NCI-H128 (cell line): ENCODE results near the gene RAPGEF4.

Experiments
- DNase-seq: peaks from one replicate; lab custom pipeline; 2025; ENCODE audit not compliant: unreplicated experiment; lab: John Stamatoyannopoulos, UW

Gene RAPGEF4

GRCh38 chr2:173053043-173053699 is 317.5 kb downstream of the RAPGEF4 start:
- DNase-seq, result no peak

- DNase-seq, result no peak
These were observed 318.8 kb downstream of the RAPGEF4 start for GRCh38 chr2:173054466-173054865.

DNA sequence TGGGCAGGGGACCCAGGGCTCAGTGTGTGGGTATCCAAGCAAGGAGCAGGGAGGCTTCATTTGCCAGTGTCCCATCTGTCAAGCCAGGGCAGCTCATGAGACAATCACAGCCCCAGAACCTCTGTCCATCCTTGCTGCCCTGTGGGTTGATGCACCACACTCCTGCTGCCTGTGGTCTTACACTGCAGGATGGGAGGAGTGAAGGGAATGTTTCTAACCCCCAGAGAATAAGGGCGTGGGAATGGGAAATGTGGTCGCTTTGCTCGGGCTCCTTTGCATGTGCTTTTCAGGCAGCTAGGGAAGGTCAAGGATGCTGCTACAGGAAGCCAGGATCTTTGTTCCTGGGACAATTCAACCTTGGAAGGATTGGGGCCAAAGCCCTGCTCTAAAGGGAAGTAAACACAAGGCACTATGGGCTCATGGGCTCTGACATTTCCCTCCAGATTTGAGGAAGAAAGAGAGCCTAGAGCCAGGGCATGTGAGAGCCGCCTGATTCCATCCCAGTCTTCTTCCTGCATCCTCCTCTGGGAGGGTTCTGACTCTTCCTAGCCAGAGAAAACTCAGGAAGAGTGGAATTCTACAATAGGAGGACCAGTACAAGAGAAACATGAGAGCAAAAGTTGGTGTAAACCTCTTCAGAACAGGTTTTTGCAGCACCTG is 321.2 kb downstream of the RAPGEF4 start:
- no peak for DNase-seq

DNA sequence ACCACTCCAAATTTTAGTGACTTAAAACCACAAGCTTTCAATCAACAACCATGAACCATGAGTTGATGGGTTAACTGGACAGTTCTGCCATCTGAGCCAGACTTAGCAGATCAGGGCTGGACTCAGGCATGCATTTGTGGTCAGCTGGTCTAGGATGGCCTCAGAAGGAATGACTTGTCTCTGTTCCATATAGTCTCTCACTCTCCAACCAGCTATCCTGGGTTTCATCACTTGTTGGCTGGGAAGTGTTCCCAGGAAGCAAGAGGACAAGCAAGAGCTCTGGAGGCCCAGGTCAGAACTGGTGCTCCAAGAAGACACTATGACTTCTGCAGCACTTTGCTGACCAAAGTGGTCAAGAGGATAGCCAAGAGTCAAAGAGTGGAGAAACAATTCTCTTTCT is 322.5 kb downstream of the RAPGEF4 start:
- no peak for DNase-seq

DNA sequence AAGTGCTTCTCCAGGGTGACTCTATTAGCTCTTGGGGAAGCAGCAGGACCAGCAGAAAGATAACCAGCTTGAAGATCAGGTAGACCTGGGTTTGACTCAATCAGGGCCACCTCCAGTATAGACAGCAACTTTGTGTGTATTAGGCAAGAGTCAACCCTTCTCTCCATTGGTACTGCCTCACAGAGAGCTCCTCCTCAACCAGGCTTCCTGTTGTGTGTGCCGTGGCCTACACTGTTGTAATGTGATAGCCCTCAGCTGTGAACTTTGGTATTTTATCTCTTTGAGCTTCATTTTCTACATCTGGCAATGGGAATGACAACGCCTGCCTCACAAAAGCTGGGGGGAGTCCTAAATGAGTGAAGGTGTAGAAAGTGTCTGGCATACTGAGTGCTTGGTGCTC is 323.0 kb downstream of the RAPGEF4 start:
- no peak for DNase-seq

GRCh38 chr2:173059292-173059691 is 323.6 kb downstream of the RAPGEF4 start:
- DNase-seq, result no peak

DNA sequence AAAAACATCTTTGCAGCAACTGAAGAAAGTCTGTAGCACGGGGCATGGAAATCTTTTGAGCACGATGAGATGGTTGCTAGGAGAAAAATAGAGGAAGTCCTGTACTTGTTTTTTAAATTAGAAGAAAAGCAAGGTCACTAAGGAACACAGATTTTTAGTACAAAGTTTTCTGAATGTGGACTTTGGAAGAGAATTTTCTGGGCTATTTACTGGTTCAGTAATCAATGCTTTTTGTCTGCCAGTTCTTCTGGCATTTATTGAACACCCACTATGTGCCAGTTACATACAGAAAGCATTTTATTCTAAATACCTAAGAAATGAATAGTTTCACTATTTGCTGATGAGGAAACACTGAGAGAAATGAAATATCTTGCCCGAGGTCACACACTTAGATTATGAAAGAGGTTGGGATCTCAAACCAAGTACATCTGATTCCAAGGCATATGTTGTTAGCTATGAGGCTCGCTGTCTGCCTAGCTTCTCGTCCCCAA is 324.4 kb downstream of the RAPGEF4 start:
- DNase-seq, result no peak

DNA sequence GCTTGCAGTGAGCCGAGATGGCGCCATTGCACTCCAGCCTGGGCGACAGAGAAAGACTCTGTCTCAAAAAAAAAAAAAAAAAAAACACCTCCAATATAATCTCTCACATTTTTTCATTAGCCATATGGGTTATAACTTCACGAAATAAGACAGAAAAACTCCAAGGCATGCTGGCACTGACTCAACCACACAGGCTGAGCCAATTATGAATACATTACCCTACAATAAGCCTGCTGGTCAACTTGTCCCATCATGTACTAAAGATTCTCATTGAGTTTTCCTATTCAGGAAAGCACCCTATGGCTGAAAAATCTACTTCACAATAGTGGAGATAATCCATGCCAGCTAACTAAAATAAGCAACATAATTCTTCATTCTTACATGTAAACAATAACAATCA is 327.2 kb downstream of the RAPGEF4 start:
- no peak for DNase-seq

DNA sequence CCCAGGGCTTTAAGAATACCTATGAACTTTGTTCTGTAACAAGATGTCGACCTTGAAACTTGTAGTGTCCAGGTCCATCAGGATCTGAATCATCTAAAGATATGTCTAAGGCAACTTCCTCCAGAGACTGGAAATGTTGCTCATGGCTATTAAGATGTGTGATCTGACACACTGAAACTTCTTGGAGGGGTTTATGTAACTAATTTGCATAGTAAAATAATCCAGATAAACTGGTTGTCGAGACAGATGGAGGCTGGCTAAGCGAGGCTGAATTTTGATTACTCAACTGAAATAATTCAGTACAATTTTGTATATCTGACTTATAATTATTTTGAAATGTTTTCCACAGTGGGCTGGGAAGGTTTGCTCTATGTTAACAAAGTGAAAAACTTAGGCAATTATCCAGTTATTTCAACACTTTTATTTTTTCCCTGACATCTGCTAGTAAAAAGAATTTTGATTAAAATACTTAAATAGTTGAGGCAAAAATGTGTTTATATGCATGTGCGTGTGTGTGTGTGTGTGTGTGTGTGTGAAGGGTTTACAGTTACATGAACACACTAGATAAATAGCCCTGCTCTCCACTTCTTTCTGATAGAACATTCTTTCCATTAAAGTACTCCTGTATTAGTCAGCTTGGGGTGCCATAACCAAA is 328.6 kb downstream of the RAPGEF4 start:
- DNase-seq, result no peak

- no peak for DNase-seq
These were observed 331.4 kb downstream of the RAPGEF4 start for GRCh38 chr2:173066887-173067676.

- no peak for DNase-seq
These were observed 339.6 kb downstream of the RAPGEF4 start for GRCh38 chr2:173075056-173075780.

- no peak for DNase-seq
These were observed 340.3 kb downstream of the RAPGEF4 start, which contains the start of gene MAP3K20 for GRCh38 chr2:173075781-173076580. Gene MAP3K20, plus strand, starts transcription at chr2:173075846. Its CDS starts 15,186 bp downstream, at chr2:173091032.

- no peak for DNase-seq
These were observed 341.1 kb downstream of the RAPGEF4 start for GRCh38 chr2:173076581-173077345.

DNA sequence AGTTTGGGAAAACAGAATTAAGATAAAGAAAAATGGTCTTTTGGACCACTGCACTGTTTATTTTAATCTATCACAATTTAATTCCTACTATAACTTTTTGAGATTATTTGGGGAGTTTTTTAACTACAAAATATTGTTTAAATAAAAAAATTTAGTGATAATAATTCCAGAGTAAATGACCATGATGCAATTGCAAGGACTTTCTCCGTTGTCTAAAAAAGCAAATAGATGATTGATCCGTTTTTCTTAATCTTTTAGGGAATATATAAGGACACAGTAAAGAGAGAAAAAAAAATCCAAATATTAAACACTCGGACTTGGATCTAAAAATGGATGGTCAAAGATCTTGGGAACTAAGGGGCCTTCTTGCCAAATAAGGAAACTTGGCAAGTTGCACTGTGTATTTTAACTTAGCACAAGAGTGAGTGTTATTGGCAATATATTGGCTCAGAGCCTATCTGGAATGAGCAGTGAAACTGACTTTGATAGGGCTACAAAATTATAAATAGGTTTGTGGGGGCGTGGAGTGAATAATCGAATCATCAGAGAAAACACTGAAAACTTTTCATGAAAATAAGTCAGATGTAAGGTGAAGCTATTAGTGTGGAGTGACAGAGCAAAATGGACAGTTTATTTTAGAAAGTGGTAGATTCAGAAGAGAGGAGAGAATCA is 342.0 kb downstream of the RAPGEF4 start:
- no peak for DNase-seq

- no peak for DNase-seq
These were observed 343.5 kb downstream of the RAPGEF4 start for GRCh38 chr2:173079141-173079540.

DNA sequence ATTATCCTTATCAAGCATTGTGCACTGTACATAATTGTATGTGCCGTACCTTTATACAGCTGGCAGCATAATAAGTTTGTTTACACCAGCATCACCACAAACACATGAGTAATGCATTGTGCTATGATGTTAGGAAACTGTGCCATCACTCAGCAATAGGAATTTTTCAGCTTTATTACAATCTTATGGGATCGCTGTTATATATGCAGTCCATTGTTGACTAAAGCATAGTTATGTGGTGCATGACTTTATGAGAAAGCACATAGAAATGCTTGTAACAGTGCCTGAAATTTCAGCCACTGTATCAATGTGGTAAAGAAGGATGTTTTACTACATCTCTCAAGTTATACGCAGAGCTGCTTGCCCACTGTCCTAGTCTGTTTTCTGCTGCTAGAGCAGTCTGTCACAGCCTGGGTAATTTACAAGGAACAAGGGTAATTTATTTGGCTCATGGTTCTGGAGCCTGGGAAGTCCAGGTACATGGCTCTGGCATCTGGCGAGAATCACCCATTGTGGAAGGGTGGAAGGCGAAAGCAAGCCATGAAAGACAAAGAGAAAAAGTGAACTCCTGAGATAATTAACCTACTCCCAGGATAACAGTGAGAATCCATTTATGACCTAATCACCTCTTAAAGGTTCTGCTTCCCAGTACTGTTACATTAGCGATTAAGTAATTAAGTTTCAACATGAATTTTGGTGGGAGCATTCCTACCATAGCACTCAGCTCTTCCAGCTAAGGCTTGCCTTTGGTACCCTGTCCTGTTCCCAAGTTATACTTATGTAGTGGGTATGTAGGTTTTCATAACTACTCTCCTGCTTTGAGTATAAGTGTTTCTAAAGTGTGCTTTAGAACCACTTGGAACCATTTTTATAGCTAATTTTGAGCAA is 344.6 kb downstream of the RAPGEF4 start:
- no peak for DNase-seq

DNA sequence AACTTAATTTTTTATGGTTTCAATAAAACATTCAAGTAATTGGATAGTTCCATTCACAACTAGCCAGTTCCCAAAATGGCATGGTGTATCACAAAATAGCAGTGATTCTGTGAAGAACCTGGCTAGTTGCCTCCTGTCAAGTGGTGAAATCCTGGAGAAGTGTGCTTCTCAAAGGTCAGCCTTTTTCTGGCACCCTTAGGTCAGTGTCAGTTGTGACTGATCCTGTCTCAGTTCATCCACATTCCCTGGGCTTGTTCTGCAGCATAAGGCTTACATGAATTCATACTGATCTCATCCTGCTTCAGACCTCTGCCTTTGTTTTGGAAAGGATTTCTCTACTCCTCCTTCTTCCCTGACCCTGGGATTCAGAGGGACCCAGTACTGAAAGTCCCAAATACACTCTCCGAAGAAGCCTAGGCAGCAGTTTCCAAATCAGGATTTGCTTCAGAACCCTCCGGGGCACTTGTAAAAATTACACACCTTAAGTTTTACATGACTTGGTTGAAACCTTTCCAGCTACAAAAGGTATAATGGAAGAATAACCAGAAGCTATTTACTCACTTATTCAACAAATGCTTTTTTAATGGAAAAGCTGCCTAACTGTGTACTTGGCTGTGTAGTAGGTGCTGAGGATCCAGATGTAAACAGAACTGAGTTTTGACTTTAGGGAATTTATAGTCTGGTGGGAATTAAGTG is 351.0 kb downstream of the RAPGEF4 start:
- DNase-seq, result no peak
